ENCODE results near the gene CDH24.
"Not testable (repeated sequence)": the region's sequence is repeated elsewhere in the genome, so short reads cannot be mapped to it uniquely, and the experiment has no call there.

The CDH24 gene

GRCh38 chr14:23020143-23021128 lies 36.9 kb downstream of the CDH24 start:
- DNase-seq (ENCODE audit: low spot score), result no peak

- no peak for DNase-seq (ENCODE audit: low spot score)
Measured at GRCh38 chr14:23018107-23018506, 39.2 kb downstream of the CDH24 start.

GRCh38 chr14:23017091-23017490 lies 40.2 kb downstream of the CDH24 start:
- no peak for DNase-seq (ENCODE audit: low spot score)

- no peak for DNase-seq (ENCODE audit: low spot score)
Measured at GRCh38 chr14:23015618-23016017, 41.7 kb downstream of the CDH24 start.

- not testable (repeated sequence) for DNase-seq (ENCODE audit: low spot score)
Measured at GRCh38 chr14:23013749-23014054, 43.6 kb downstream of the CDH24 start.

GRCh38 chr14:23013054-23013748 lies 44.1 kb downstream of the CDH24 start:
- DNase-seq (ENCODE audit: low spot score), result no peak

- DNase-seq (ENCODE audit: low spot score), result peak; percentile 71
Measured at GRCh38 chr14:23009939-23010726, 47.2 kb downstream of the CDH24 start, which contains the start of gene C14orf93. TSS of gene C14orf93 (minus strand) at chr14:23010143. CDS start at chr14:22999023, 11,120 bp downstream.

- DNase-seq (ENCODE audit: low spot score), result no peak
Measured at GRCh38 chr14:23009483-23009938, 47.8 kb downstream of the CDH24 start.

- no peak for DNase-seq (ENCODE audit: low spot score)
Measured at GRCh38 chr14:23008831-23009230, 48.5 kb downstream of the CDH24 start.

GRCh38 chr14:23006544-23007419 lies 50.5 kb downstream of the CDH24 start:
- DNase-seq (ENCODE audit: low spot score), result peak; percentile 97

GRCh38 chr14:23006188-23006534 lies 51.2 kb downstream of the CDH24 start:
- DNase-seq (ENCODE audit: low spot score), result no peak

GRCh38 chr14:23005451-23006187 lies 51.7 kb downstream of the CDH24 start:
- no peak for DNase-seq (ENCODE audit: low spot score)

- not testable (repeated sequence) for DNase-seq (ENCODE audit: low spot score)
Measured at GRCh38 chr14:23004274-23004673, 53.0 kb downstream of the CDH24 start.

- no peak for DNase-seq (ENCODE audit: low spot score)
Measured at GRCh38 chr14:23002592-23002991, 54.7 kb downstream of the CDH24 start.

- DNase-seq (ENCODE audit: low spot score), result no peak
Measured at GRCh38 chr14:23000860-23001259, 56.5 kb downstream of the CDH24 start.

- DNase-seq (ENCODE audit: low spot score), result no peak
Measured at GRCh38 chr14:22998329-22999012, 58.8 kb downstream of the CDH24 start.

GRCh38 chr14:22997676-22998323 lies 59.5 kb downstream of the CDH24 start:
- DNase-seq (ENCODE audit: low spot score), result no peak
